ENCODE results near the gene CALCB.

DNA sequence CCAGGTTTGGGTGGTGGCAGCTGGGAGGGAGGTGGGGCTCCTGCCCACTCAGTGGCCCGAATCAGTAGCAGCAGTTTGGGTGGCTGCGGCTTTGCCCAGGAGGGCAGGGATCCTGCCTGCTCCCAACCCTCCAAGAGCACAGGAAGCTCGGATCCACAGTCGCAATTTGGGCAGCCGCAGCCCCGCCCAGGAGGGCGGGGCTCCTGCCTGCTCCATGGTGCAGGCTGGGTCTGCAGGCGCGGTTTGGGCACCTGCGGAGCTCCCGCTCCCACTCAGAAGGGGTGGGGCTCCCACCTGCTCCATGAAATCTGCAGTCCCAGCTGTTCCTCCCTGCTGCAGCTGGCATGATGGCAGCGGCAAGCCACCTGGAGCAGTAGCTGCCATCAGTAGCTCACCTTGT is 38.1 kb upstream of the CALCB start:
- TF ChIP-seq, protein P1, sequence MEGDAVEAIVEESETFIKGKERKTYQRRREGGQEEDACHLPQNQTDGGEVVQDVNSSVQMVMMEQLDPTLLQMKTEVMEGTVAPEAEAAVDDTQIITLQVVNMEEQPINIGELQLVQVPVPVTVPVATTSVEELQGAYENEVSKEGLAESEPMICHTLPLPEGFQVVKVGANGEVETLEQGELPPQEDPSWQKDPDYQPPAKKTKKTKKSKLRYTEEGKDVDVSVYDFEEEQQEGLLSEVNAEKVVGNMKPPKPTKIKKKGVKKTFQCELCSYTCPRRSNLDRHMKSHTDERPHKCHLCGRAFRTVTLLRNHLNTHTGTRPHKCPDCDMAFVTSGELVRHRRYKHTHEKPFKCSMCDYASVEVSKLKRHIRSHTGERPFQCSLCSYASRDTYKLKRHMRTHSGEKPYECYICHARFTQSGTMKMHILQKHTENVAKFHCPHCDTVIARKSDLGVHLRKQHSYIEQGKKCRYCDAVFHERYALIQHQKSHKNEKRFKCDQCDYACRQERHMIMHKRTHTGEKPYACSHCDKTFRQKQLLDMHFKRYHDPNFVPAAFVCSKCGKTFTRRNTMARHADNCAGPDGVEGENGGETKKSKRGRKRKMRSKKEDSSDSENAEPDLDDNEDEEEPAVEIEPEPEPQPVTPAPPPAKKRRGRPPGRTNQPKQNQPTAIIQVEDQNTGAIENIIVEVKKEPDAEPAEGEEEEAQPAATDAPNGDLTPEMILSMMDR (conservative IDR thresholded peaks at IDR 0.05 in 1 of 2, IDR thresholded peaks at IDR 0.05 in 1 of 2; ENCODE audit: extremely low read depth in 1 of 2, insufficient read depth in 1 of 2, low read depth in 1 of 2, low read length in 2 of 2) = no peak
- TF ChIP-seq EZH2 (IDR thresholded peaks at IDR 0.05; ENCODE audit: borderline replicate concordance, low read length) = no peak

All from mammary epithelial cell (primary cell).